ENCODE data around the gene MRM1.
"Not testable (repeated sequence)": the region's sequence is repeated elsewhere in the genome, so short reads cannot be mapped to it uniquely, and the experiment has no call there.

The MRM1 gene

GRCh38 chr17:36602030-36602748, 806 bp downstream of the MRM1 start:
- DNase-seq, result no peak

DNA sequence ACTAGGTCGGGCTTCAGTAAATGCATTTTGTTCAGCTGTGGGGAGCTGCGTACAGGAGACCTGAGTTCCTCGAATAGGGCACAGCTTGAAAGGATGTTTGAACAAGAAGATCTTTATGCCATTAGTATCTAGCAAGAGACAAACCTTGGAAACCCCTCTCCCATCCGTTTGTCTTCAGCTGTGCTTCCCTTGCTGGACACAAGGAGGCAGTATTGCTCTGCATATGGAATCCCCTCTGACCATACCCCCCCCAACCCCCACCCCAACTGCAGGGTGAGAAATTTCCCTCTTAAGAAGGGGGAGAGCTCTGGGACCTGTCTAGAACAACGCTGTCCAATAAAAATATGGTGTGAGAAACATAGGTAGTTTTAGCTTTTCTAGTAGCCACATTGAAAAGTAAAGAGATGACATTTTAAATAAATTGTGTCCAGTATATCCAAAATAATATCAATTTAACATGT, 1.6 kb downstream of the MRM1 start:
- peak; percentile 16 to 50 (median 36) for DNase-seq

GRCh38 chr17:36605028-36605427, 3.6 kb downstream of the MRM1 start:
- DNase-seq, result not testable (repeated sequence)

GRCh38 chr17:36608280-36608679, 6.9 kb downstream of the MRM1 start:
- no peak for DNase-seq

DNA sequence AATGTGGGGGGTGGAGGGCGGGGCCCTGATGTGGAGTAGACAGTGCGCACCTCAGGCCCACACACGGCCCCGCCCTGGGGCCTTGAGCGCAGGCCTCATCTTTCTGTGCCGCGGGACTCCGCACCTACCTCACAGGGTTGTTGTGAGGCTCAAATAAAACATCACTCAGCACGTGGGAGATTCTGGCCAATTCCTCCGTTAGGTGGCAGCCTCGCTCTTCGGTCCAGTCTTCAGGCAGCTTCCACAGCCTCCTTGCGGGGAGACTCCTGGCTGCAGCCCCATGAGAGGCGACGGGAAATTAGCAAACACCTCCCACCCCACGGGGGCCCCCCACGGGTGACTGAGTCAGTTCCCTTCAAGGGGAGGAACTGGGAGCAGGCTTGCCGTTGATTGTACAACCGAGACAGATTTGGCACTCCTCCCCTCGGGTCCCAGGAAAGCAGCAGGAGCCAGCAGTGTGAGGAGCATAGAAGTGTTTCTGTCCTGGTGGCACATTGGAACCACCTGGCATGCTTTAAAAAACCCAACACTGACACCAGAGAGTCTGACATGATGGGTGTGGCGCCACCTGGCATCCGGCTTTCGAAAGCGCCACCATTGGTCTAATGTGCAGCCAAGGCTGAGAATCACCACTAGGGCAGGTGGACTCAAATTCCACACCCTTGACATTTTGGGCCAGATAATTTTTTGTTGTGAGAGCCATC, 7.6 kb downstream of the MRM1 start:
- DNase-seq, result no peak

DNA sequence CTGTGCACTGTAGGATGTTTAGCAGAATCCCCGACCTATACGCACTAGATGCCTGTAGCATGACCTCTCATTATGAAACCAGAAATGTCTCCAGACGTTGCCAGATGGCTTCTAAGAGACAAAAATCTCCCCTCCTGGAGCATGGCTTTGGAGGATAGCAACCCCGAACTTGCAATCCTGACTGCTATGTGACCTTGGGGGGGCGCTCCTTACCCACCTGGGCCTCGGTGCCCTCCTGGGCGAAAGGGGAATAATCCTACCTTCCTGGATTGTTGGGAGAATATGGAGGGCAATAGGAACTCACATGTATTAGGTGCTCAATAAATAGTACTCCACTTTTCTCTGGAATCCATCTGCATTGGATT, 8.1 kb downstream of the MRM1 start:
- DNase-seq, result no peak

DNA sequence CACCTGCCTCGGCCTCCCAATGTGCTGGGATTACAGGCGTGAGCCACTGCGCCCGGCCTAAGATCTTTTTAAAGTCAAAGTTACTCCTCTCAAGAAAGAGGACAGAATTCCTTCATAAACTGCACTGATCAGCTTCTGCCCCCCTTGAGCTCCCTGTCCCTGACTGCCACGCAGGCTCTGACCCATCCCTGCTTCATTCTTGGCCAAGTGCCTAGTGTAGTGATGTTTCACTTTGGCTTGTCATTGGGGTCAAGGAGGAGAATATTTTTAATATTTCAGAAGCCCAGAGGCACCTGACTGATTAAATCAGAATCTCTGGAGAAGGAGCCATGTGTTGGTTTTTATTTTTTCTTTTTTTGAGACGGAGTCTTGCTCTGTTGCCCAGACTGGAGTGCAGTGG, 9.1 kb downstream of the MRM1 start:
- DNase-seq, result no peak

- no peak for DNase-seq
Observed at GRCh38 chr17:36611345-36612072, 10.1 kb downstream of the MRM1 start.

DNA sequence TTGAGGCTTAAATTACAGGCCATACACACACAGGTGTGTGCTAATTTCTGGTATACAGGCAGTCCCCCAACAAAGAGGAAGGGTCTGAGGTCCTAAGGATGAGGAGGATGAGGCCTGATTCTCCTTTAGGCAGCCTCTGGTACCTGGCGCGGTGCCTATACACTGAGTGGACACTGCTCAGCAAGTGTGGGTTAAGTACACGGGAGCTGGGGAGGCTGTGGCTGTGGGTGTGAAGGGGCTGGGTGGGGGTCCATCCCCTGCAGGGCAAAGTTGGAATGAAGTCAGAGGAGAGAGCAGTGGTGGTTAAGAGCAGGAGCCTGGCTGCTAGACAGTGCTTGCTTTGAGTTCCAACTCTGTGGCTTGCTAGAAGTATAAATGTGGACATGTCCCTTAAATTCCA, 10.9 kb downstream of the MRM1 start:
- no peak for DNase-seq

GRCh38 chr17:36613155-36613554, 11.8 kb downstream of the MRM1 start:
- DNase-seq, result no peak

DNA sequence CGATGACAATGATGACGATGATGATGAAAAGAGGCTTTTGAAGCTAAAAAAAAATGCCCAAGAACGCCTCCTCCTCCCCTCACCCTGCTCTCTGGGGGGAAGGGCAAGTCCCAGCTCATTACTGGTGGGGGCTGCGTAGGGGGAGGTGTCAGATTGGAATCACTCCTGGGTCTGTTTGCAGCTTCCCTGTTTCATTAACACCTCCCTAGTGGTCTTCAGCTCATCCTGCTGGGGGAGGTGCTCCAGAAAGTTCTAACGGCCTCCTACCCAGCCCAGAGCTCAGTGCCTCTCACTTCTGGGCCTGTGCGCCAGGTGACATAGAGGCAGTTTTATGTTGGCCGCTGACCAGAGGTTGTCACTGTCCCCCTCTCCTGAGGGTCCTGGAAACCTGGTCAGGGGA, 12.7 kb downstream of the MRM1 start:
- DNase-seq, result no peak

GRCh38 chr17:36614933-36615332, 13.6 kb downstream of the MRM1 start:
- no peak for DNase-seq

- DNase-seq, result no peak
Observed at GRCh38 chr17:36616061-36617029, 15.0 kb downstream of the MRM1 start.

DNA sequence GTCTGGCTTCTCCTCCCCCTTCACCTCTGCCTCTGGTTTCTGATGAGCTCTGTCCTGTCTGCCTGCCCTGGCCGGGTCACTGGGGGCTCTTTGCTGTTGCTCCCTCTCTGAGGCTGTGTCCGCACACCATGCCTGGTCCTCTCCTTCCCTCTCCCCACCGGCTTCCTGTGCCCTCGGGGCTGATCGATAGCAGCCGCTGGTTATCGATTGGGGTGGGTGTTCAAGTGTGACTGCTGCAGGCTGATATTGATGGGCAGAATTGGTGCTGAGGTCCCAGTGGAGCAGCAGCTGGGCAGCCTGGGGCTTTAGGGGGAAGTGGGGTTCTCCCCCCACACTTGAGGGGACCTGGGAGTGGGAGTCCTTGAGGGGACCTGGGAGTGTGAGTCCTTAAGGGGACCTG, 16.4 kb downstream of the MRM1 start:
- DNase-seq, result no peak

DNA sequence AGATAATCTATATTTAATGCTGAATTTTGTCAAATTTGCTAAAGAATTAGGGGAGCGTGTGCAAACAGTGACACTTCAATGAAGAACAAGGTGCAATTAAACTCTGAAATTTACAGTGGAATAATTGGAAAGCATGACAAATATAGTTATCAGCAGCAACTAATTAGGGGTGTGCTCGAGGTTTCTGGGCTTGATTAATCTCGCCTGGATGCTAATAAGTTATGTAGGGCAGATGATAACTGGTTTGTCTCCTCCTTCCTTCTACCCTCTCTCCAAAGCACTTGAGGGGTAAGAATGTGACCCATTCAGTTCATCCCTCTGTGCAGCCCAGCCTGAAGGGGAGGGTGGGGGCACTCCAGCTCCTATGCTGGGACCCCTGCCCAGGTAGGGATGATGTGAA, 21.9 kb downstream of the MRM1 start:
- DNase-seq, result no peak

GRCh38 chr17:36625188-36625587, 23.8 kb downstream of the MRM1 start:
- DNase-seq, result no peak

- DNase-seq, result no peak
Observed at GRCh38 chr17:36627101-36627500, 25.7 kb downstream of the MRM1 start.

DNA sequence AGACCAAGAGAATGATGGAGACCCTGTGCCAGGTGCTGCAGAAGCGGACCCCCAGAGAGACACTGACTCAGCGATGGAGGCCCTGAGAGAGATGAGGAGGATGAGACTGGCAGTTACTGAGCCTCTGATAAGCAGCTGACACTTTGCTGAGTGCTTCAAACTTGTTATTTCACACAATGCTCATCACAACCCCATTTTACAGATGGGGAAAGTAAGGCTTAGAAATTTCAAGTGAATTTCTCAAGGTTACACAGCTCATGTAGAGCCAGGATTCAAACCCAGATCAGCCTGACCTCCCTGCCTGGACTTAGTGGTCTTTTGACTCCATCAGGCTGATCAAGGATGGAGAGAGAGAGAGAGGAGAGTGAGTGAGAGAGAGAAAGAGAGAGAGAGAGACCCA, 27.2 kb downstream of the MRM1 start:
- DNase-seq, result no peak

DNA sequence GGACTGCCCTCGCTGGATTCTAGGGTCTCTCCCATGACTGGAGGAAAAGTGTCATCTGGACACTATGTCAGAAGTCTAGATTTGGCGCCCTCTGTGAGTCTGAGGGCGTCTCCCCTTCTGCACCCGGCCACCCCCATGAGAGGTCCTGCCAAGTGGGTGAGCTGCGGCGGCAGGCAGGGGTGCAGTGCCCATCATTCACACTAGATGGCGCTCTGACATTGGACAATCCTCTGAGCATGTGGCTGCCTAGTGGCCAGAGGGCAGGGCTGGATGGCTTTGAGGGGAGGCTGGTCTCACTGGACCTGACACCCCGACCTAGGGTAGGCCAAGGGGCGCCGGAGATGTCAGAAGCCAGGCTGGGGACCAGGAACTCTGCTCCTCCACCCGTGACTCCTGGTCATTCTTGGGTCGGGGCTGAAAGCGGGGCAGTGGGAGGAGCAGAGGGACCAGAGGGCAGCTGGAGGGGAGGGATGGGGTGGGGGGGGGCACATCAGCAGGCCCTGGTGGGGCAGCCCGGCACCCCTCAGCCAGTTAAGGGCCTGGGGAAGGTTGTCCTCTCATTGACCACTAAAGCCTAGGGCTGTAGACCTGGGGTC, 28.0 kb downstream of the MRM1 start:
- peak; percentile 55 to 74 (median 64) for DNase-seq

DNA sequence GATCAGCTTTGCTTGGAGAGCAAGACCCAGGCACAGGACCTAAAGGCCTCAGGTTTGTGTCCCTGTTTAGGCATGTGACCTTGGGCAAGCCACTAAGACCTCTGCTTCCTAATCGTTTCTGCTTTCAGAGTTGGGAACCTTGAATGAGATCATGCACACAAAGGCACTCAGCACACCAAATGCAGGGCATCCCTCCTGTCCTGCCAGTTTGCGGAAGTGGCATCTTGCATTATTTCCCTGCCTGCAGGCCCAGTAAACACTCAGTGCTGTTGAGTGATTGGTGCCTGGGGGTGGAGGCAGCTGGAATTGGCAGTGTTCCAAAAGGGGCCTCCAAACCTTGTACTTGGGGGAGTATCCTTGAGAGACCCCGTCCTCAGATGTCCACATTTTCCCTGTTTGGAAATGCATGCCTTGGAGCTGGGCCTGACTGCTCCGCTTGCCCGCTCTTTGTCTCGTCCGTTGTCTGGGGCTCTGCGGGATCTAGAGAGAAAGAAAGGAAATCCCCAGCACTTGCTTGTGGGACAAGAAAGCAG, 28.7 kb downstream of the MRM1 start:
- DNase-seq, result no peak

DNA sequence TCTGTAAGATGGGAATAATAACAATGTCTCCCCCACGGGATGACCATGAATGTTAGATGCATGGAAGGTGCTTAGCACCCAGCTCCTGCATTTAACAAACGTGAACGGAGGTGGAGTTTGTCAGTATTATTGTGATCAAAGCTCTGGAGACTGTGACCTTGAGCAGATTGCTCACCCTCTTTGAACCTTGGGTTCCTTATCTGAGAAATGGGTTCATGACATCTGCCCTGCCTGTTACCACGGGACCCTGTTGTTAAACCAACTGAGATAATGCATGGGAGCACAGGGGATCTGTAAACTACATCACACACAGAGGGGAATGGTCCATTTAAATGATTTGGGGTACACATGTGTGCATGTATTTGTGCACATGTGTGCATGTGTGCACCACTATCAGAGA, 29.6 kb downstream of the MRM1 start:
- DNase-seq, result no peak
